AG04449 (cell line): ENCODE measurements around the gene KLF13.

Experiments
- CTCF ChIA-PET: fragments of 350-600 bp; formaldehyde crosslinking; extraction: SDS; loops from one replicate; lab custom pipeline; 2021; ENCODE audit warnings: antibody characterized with exemption; lab: Yijun Ruan, JAX
- POLR2A ChIA-PET: fragments of 400-600, 350-600 bp; formaldehyde crosslinking; extraction: SDS; loops from one replicate; lab custom pipeline; 2020; ENCODE audit warnings: antibody characterized with exemption, inconsistent platforms; lab: Yijun Ruan, JAX
- DNase-seq: peaks from one replicate; pipeline ENCODE4 v3.0.0-alpha.2; 2010; ENCODE audit warnings: low read depth, low spot score
- H3K4me3 ChIP-seq: 2 replicates; pipeline ENCODE4 v1.5.1; 2011; ENCODE audit warnings: low read depth, mild to moderate bottlenecking, control low read depth, low read length
- CTCF ChIP-seq: IDR thresholded peaks from one replicate; pipeline ENCODE4 v1.5.1; 2011; ENCODE audit warnings: mild to moderate bottlenecking, moderate library complexity, low read length, control low read depth, inconsistent platforms; ENCODE audit not compliant: insufficient read depth; ENCODE audit errors: missing control alignments

Gene KLF13

GRCh38 chr15:31325595-31326155, 960 bp upstream of the KLF13 start:
- no peak for DNase-seq
- H3K4me3 ChIP-seq: peak overlapping the region; percentile 73
- ChIA-PET POLR2A (interaction anchor here (0.6 to 1.7 kb wide), 10 partner anchors 13 to 323 kb away, joined by 3 to 10 read pairs (median 3); no protein-coding TSS in a partner anchor), CTCF (interaction anchor here (1.1 to 2.4 kb wide), 6 partner anchors 11 to 165 kb away, joined by 3 to 22 read pairs (median 5); no protein-coding TSS in a partner anchor)
- no peak for TF ChIP-seq CTCF

GRCh38 chr15:31326875-31327668, 437 bp downstream of the KLF13 start:
- ChIA-PET POLR2A (interaction anchor here (0.9 to 1.7 kb wide), 7 partner anchors 12 to 162 kb away, joined by 3 to 10 read pairs (median 4); no protein-coding TSS in a partner anchor), CTCF (interaction anchor here (0.6 to 2.4 kb wide), 5 partner anchors 13 to 206 kb away, joined by 3 to 22 read pairs (median 4); no protein-coding TSS in a partner anchor)
- TF ChIP-seq CTCF: no peak
- peak overlapping the region; percentile 69 for H3K4me3 ChIP-seq
- DNase-seq: no peak

- DNase-seq: no peak
- CTCF ChIA-PET: interaction anchor here (0.6 to 1.4 kb wide), 2 partner anchors 161 to 207 kb away, joined by 3 to 7 read pairs; no protein-coding TSS in a partner anchor
- H3K4me3 ChIP-seq: peak overlapping the region; percentile 69
- no peak for TF ChIP-seq CTCF
- POLR2A ChIA-PET: no interaction called here
Measured at GRCh38 chr15:31327669-31328427, 1.2 kb downstream of the KLF13 start.

- peak overlapping the region; percentile 69 for H3K4me3 ChIP-seq
- CTCF ChIA-PET: interaction anchor here (1.0 to 1.4 kb wide), 3 partner anchors 38 to 162 kb away, joined by 3 to 7 read pairs (median 4); no protein-coding TSS in a partner anchor
- POLR2A ChIA-PET: no interaction called here
- DNase-seq: no peak
- no peak for TF ChIP-seq CTCF
Measured at GRCh38 chr15:31328428-31328968, 1.9 kb downstream of the KLF13 start.

- ChIA-PET POLR2A (no interaction called here), CTCF (interaction anchor here (0.6 to 1.4 kb wide), 4 partner anchors 33 to 162 kb away, joined by 3 to 7 read pairs (median 4); no protein-coding TSS in a partner anchor)
- peak overlapping the region; percentile 69 for H3K4me3 ChIP-seq
- TF ChIP-seq CTCF: no peak
- DNase-seq: no peak
Measured at GRCh38 chr15:31328969-31329639, 2.5 kb downstream of the KLF13 start.
